Glutamatergic neuron (in vitro differentiated cells): ENCODE measurements around the gene SH3PXD2B. TPM values are rescaled to one million over a fixed set of nuclear protein-coding genes. Genes with fewer than 3 reads are reported as not detected.

Experiments used
- DNase-seq: peaks from one replicate; pipeline ENCODE4 v3.0.0; 2022
- H3K27ac Mint-ChIP-seq: one replicate; pipeline ENCODE4 v1.8.0; 2020; ENCODE audit warnings: mild to moderate bottlenecking, mixed read lengths, inconsistent platforms; ENCODE audit not compliant: unreplicated experiment
- H3K27me3 Mint-ChIP-seq: one replicate; pipeline ENCODE4 v1.8.0; 2020; ENCODE audit warnings: mild to moderate bottlenecking, moderate library complexity, mixed read lengths, inconsistent platforms; ENCODE audit not compliant: unreplicated experiment
- H3K36me3 Mint-ChIP-seq: one replicate; pipeline ENCODE4 v1.8.0; 2020; ENCODE audit warnings: mild to moderate bottlenecking, mixed read lengths, inconsistent platforms; ENCODE audit not compliant: unreplicated experiment
- H3K4me1 Mint-ChIP-seq: one replicate; pipeline ENCODE4 v1.8.0; 2020; ENCODE audit warnings: mild to moderate bottlenecking, low read depth, mixed read lengths, inconsistent platforms; ENCODE audit not compliant: unreplicated experiment
- H3K4me3 Mint-ChIP-seq: one replicate; pipeline ENCODE4 v1.8.0; 2020; ENCODE audit warnings: mild to moderate bottlenecking, mixed read lengths, inconsistent platforms; ENCODE audit not compliant: unreplicated experiment
- H3K9me3 Mint-ChIP-seq: one replicate; pipeline ENCODE4 v1.8.0; 2020; ENCODE audit warnings: mild to moderate bottlenecking, moderate library complexity, mixed read lengths, inconsistent platforms; ENCODE audit not compliant: unreplicated experiment
- total RNA-seq: library from RNA; stranded (reverse); fragmentation: NEBNext Ultra II Directional; extraction: Animal tissue kit (Norgen Biotek cat#: 25700); gene quantifications from one replicate; pipeline ENCODE4 v1.2.1, GENCODE V29; 2021; ENCODE audit not compliant: unreplicated experiment
- TF ChIP-seq, protein P1 (sequence below): fragments of 200-600 bp; sonication (generic); IDR thresholded peaks from one replicate; pipeline ENCODE4 v1.5.0; 2021; ENCODE audit not compliant: partially characterized antibody, unreplicated experiment

The SH3PXD2B gene
- total RNA-seq, 1 donor from 2014 or later: 96.8 TPM

DNA sequence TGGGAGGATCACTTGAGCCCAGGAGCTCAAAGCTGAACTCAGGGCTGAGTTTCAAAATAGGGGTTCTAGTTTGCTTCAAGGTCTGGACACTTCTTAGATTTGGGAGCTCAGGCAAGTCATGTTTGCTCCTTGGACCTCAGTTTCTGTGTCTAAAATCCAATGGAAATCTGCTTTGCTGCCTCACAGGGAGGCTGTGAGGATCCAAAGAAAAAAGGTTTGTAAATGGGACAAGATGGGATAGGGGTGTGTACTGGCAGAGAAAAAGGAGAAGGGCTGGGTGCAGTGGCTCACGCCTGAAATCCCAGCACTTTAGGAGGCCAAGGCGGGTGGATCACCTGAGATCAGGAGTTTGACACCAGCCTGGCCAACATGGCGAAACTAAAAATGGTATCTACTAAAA, 39.6 kb upstream of the SH3PXD2B start:
- no peak overlapping the region for H3K27ac Mint-ChIP-seq
- peaks cover 5% of the 10 kb centered on the region for H3K36me3 Mint-ChIP-seq
- peaks cover 9% of the 10 kb centered on the region for H3K27me3 Mint-ChIP-seq
- peaks cover 4% of the 10 kb centered on the region for H3K9me3 Mint-ChIP-seq
- no peak for DNase-seq
- H3K4me3 Mint-ChIP-seq: no peak overlapping the region
- peaks cover 14% of the 10 kb centered on the region for H3K4me1 Mint-ChIP-seq
- TF ChIP-seq, protein P1, sequence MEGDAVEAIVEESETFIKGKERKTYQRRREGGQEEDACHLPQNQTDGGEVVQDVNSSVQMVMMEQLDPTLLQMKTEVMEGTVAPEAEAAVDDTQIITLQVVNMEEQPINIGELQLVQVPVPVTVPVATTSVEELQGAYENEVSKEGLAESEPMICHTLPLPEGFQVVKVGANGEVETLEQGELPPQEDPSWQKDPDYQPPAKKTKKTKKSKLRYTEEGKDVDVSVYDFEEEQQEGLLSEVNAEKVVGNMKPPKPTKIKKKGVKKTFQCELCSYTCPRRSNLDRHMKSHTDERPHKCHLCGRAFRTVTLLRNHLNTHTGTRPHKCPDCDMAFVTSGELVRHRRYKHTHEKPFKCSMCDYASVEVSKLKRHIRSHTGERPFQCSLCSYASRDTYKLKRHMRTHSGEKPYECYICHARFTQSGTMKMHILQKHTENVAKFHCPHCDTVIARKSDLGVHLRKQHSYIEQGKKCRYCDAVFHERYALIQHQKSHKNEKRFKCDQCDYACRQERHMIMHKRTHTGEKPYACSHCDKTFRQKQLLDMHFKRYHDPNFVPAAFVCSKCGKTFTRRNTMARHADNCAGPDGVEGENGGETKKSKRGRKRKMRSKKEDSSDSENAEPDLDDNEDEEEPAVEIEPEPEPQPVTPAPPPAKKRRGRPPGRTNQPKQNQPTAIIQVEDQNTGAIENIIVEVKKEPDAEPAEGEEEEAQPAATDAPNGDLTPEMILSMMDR: no peak

DNA sequence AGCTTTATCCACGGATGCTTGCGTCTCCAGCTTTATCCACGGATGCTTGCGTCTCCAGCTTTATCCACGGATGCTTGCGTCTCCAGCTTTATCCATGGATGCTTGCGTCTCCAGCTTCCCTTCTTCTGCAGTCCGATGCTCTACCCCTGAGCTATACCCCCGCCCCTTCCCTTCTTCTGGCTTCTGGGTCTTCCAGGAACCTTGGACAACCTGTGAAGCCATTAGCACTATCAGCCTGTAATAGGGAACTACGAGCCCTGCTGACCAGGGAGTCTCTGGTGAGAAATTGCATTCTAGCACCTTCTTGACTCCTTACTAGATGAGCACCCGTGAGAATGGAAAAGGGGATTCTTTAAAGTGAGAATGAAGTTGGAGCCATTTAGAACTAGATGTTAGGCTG, 39.1 kb upstream of the SH3PXD2B start:
- Mint-ChIP-seq H3K27me3 (peaks cover 9% of the 10 kb centered on the region), H3K27ac (no peak overlapping the region)
- DNase-seq: no peak

DNA sequence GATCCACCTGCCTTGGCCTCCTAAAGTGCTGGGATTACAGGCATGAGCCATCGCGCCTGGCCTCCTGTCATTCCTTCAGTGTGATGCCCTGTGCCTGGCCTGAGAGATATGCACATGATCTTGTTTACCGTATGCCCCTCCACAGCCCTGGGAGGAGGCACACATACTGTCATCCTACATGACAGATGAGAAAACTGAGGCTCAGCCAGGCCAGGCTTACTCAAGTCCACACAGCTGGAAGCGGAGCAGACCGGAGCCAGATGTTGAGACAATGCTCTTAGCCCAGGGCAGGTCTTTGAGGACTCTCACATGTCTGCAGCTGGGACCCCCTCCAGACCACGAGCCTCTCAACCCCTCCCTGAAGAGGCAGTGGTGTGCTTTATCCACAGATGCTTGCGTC, 38.7 kb upstream of the SH3PXD2B start:
- Mint-ChIP-seq H3K27ac (no peak overlapping the region), H3K36me3 (peaks cover 5% of the 10 kb centered on the region), H3K4me3 (no peak overlapping the region), H3K9me3 (peaks cover 2% of the 10 kb centered on the region), H3K27me3 (peaks cover 9% of the 10 kb centered on the region), H3K4me1 (peaks cover 14% of the 10 kb centered on the region)
- no peak for DNase-seq
- TF ChIP-seq, protein P1: no peak

More for the DNA sequence above, 39.1 kb upstream of the SH3PXD2B start:
- no peak overlapping the region for H3K4me3 Mint-ChIP-seq
- peaks cover 4% of the 10 kb centered on the region for H3K9me3 Mint-ChIP-seq
- TF ChIP-seq, protein P1: no peak
- H3K36me3 Mint-ChIP-seq: peaks cover 5% of the 10 kb centered on the region
- H3K4me1 Mint-ChIP-seq: peaks cover 14% of the 10 kb centered on the region

DNA sequence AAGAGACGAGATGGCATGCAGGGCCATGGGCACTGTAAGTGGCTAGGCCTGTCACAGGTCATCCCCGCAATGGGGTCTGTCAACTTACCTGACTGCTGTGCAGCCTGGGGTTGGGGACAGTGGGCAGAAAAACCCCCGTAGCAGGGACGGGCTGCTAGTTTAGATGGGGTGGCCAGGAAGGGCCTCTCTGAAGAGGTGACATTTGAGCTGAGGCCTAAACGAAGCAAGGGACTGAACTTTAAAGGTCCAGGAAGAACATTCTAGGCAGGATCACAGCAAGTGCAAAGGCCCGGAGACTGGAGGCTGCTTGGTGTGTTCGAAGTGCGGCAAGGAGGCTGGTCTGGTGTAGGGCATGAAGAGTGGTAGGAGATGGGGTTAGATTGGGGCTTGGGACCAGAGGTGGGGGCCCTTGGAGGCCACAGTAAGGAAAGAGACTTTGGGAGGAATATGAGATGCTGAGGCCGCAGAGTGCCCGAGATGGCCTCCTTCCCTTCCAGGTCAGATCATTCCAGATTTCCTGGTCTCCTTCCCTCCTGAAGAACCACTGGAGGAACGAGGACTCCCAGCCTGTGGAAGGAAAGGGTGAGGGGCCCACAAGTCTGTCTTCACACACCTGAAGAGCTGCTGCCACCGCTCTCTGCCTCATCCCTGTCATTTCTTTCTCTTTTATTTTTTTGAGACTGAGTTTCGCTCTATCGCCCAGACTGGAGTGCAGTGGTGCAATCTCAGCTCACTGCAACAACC, 37.9 kb upstream of the SH3PXD2B start:
- H3K27me3 Mint-ChIP-seq: peaks cover 9% of the 10 kb centered on the region
- no peak overlapping the region for H3K4me3 Mint-ChIP-seq
- peaks cover 2% of the 10 kb centered on the region for H3K9me3 Mint-ChIP-seq
- TF ChIP-seq, protein P1: no peak
- no peak overlapping the region for H3K27ac Mint-ChIP-seq
- H3K36me3 Mint-ChIP-seq: peaks cover 5% of the 10 kb centered on the region
- DNase-seq: no peak
- peaks cover 14% of the 10 kb centered on the region for H3K4me1 Mint-ChIP-seq

DNA sequence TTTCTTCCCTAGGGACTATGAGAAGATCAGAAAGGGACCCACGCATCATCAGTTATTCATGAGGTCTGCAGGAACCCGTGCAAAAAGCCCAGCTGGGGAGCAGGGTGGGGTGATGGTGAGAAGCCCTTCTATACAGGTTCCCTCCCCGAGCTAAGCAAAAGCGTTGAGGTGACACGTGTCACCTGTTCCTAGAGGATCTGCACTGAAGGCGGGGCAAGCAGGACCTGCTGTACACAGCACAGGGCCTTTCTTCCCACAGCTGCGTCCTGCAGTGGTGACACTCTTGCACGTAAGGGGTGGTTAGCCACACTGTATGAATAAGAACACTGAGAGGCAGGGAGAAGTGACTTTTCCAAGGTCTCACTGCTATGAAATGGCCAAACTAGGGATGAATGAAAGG, 37.2 kb upstream of the SH3PXD2B start:
- Mint-ChIP-seq H3K4me3 (no peak overlapping the region), H3K27me3 (peaks cover 9% of the 10 kb centered on the region), H3K4me1 (peaks cover 7% of the 10 kb centered on the region), H3K27ac (no peak overlapping the region), H3K9me3 (peaks cover 2% of the 10 kb centered on the region), H3K36me3 (peaks cover 5% of the 10 kb centered on the region)
- TF ChIP-seq, protein P1: no peak
- no peak for DNase-seq
